HepG2 (cell line): ENCODE data around the gene ZBTB1. TPM values are rescaled to one million over a fixed set of nuclear protein-coding genes. Genes with fewer than 3 reads are reported as not detected.

Experiments used
- ATAC-seq: fragments of 200-7000 bp; cut with Tn5 transposase; 3 replicates; pipeline ENCODE4 v1.9.1; 2020; ENCODE audit warnings: mild to moderate bottlenecking, moderate library complexity
- BruUV-seq: library from RNA; stranded (reverse); fragments of 400-500 nt; replicated peaks from 2 replicates; lab custom pipeline; 2021; lab: Mats Ljungman, UMichigan
- CTCF ChIA-PET: fragments of 300-600 bp; formaldehyde crosslinking; extraction: SDS; loops from one replicate; lab custom pipeline; 2021; ENCODE audit warnings: low total read pairs, inconsistent platforms, low intra/inter-chr PET ratio; lab: Yijun Ruan, JAX
- POLR2A ChIA-PET: fragments of 350-600 bp; sonication (Branson Sonifier 250); formaldehyde crosslinking; loops from one replicate; lab custom pipeline; 2020; ENCODE audit warnings: antibody characterized with exemption, inconsistent platforms; lab: Yijun Ruan, JAX
- DNase-seq: peaks from one replicate; pipeline ENCODE4 v3.0.0-alpha.2; 2015; ENCODE audit warnings: low spot score
- FAIRE-seq: peaks from 3 replicates; lab custom pipeline; 2011; peaks lifted over from hg19 to GRCh38; lab: Jason Lieb, UNC
- H2AFZ ChIP-seq: one replicate; pipeline ENCODE4 v1.6.1; 2011; ENCODE audit warnings: low read length, inconsistent platforms
- H3K27ac ChIP-seq: fragments of 300-600 bp; 3 replicates; pipeline ENCODE4 v1.8.0; 2011; ENCODE audit warnings: mixed run types, mild to moderate bottlenecking, mixed read lengths, low read length, inconsistent platforms; ENCODE audit not compliant: insufficient read depth; ENCODE audit errors: extremely low read length
- H3K27me3 ChIP-seq, 2 experiments: fragments of 200-600 bp in 1 of 2; 2 replicates in 1 of 2; 3 replicates in 1 of 2; pipeline versions ENCODE4 v1.6.0 to v1.8.0; 2011; ENCODE audit warnings: low read length in 2 of 2, mild to moderate bottlenecking in 2 of 2, moderate library complexity in 2 of 2, inconsistent platforms in 1 of 2; ENCODE audit not compliant: insufficient read depth in 2 of 2, control insufficient read depth in 1 of 2
- H3K36me3 ChIP-seq, 2 experiments: fragments of 200-600 bp in 1 of 2; replicated peaks in 1 of 2; 2 replicates in 1 of 2; 3 replicates in 1 of 2; pipeline versions ENCODE4 v1.5.1 to v1.8.0; 2011; ENCODE audit warnings: low read length in 2 of 2, inconsistent platforms in 1 of 2; ENCODE audit not compliant: insufficient read depth in 2 of 2, control insufficient read depth in 1 of 2
- H3K4me1 ChIP-seq: 2 replicates; pipeline ENCODE4 v1.5.1; 2012; ENCODE audit warnings: low read length, inconsistent platforms; ENCODE audit not compliant: insufficient read depth
- H3K4me2 ChIP-seq: 2 replicates; pipeline ENCODE4 v1.6.0; 2011; ENCODE audit warnings: low read depth, low read length, inconsistent platforms
- H3K4me3 ChIP-seq, 3 experiments: fragments of 200-600 bp in 1 of 3; sonication (generic), shearing (Covaris generic) in 1 of 3; replicated peaks in 1 of 3; 2 replicates each; pipeline ENCODE4 v1.5.1; 2011 to 2016; ENCODE audit warnings: low read length in 3 of 3, inconsistent platforms in 2 of 3, low read depth in 2 of 3, mild to moderate bottlenecking in 2 of 3, control low read depth in 1 of 3, mixed read lengths in 1 of 3; ENCODE audit not compliant: insufficient read depth in 1 of 3
- H3K79me2 ChIP-seq: one replicate; pipeline ENCODE4 v1.6.1; 2011; ENCODE audit warnings: low read length, inconsistent platforms; ENCODE audit not compliant: insufficient read depth
- H3K9ac ChIP-seq: 2 replicates; pipeline ENCODE4 v1.6.0; 2011; ENCODE audit warnings: mild to moderate bottlenecking, low read depth, low read length, inconsistent platforms; ENCODE audit not compliant: insufficient read depth
- H3K9me3 ChIP-seq: 2 replicates; pipeline ENCODE4 v1.5.1; 2012; ENCODE audit warnings: mild to moderate bottlenecking, low read length
- H4K20me1 ChIP-seq: 2 replicates; pipeline ENCODE4 v1.6.0; 2011; ENCODE audit warnings: inconsistent platforms, mild to moderate bottlenecking, low read length, moderate library complexity; ENCODE audit not compliant: insufficient read depth
- ATF1 ChIP-seq: IDR thresholded peaks from 2 replicates; pipeline ENCODE4 v1.6.1; 2016; ENCODE audit warnings: mild to moderate bottlenecking, control low read depth
- CCAR2 ChIP-seq: fragments of 200-400 bp; formaldehyde crosslinking; optimal IDR thresholded peaks from 2 replicates; pipeline ENCODE3; 2018; ENCODE audit warnings: low read depth, mild to moderate bottlenecking, low read length, moderate library complexity
- IRF2 ChIP-seq: IDR thresholded peaks from 2 replicates; pipeline ENCODE4 v1.6.1; 2018; ENCODE audit warnings: missing genetic modification reagents, missing compliant biosample characterization
- MAFK ChIP-seq, 2 experiments: IDR thresholded peaks in 1 of 2; conservative IDR thresholded peaks in 1 of 2; 2 replicates each; pipeline ENCODE4 v1.6.1; 2011; ENCODE audit warnings: improper control_type of control experiment in 2 of 2, low read length in 2 of 2
- ONECUT2 ChIP-seq: sonication (generic); formaldehyde crosslinking; IDR thresholded peaks from 2 replicates; pipeline ENCODE4 v1.4.0; 2020; ENCODE audit warnings: missing genetic modification reagents
- PPARG ChIP-seq: conservative IDR thresholded peaks from 2 replicates; pipeline ENCODE4 v1.6.1; 2016; ENCODE audit warnings: missing biosample characterization, missing genetic modification reagents
- SP2 ChIP-seq: sonication (generic); formaldehyde crosslinking; IDR thresholded peaks from 2 replicates; pipeline ENCODE4 v1.5.1; 2020; ENCODE audit warnings: mild to moderate bottlenecking, missing genetic modification reagents
- TOE1 ChIP-seq: sonication (generic); formaldehyde crosslinking; IDR thresholded peaks from 2 replicates; pipeline ENCODE4 v1.4.0; 2020; ENCODE audit warnings: mild to moderate bottlenecking, missing genetic modification reagents
- UBTF ChIP-seq: sonication (generic); formaldehyde crosslinking; IDR thresholded peaks from 2 replicates; pipeline ENCODE4 v1.4.0; 2020; ENCODE audit warnings: mild to moderate bottlenecking, missing genetic modification reagents
- ZNF275 ChIP-seq: sonication (generic); formaldehyde crosslinking; IDR thresholded peaks from 2 replicates; pipeline ENCODE4 v1.8.0; 2022; ENCODE audit warnings: missing genetic modification reagents, mild to moderate bottlenecking, inconsistent platforms, borderline replicate concordance
- ZNF546 ChIP-seq: sonication (generic); formaldehyde crosslinking; conservative IDR thresholded peaks from 2 replicates; pipeline ENCODE4 v1.8.1; 2023; ENCODE audit warnings: mild to moderate bottlenecking, missing genetic modification reagents
- ZNF770 ChIP-seq: sonication (generic); formaldehyde crosslinking; IDR thresholded peaks from 2 replicates; pipeline ENCODE4 v1.5.0; 2020; ENCODE audit warnings: mild to moderate bottlenecking, missing genetic modification reagents
- WGBS: methylation state at CpG from one replicate; pipeline ENCODE4 v1.1.6; 2017; ENCODE audit warnings: low lambda C conversion rate; 5-methylcytosine and 5-hydroxymethylcytosine counted together
- in situ Hi-C: cut with HindIII; loops from 2 replicates; pipeline ENCODE4 v1.10.0; 2017; ENCODE audit warnings: low pct_unique_long_range_greater_than_20kb; ENCODE audit not compliant: extremely low pct_ligation_motif_present
- intact Hi-C: fragments of 100-400 bp; cut with micrococcal nuclease; formaldehyde crosslinking; loops from one replicate; pipeline ENCODE4 v1.10.0; 2022; ENCODE audit not compliant: unreplicated experiment
- polyA plus RNA-seq, 8 experiments: library from polyadenylated mRNA; depleted of rRNA in 3 of 8; stranded (reverse) in 7 of 8; unstranded in 1 of 8; fragments of >200 nt; fragmentation: Illumina TruSeq in 4 of 8; extraction: Trizol in 4 of 8; gene quantifications; 2 replicates each; pipeline versions ENCODE4 v1.2.1 to v1.2.3, GENCODE V29; 2011 to 2016; ENCODE audit warnings: low read depth in 4 of 8, missing spikeins in 1 of 8, mixed read lengths in 1 of 8; ENCODE audit not compliant: insufficient read depth in 1 of 8
- total RNA-seq, 5 experiments: library from RNA; depleted of rRNA; stranded (reverse); fragments of >200 nt; fragmentation: Illumina TruSeq; extraction: Trizol; gene quantifications; 2 replicates each; pipeline ENCODE4 v1.2.3, GENCODE V29; 2016; ENCODE audit warnings: low read depth in 1 of 5

Gene ZBTB1
- total and polyA plus RNA-seq, 2 of the 13 experiments (the other 11 are each of a cell fraction or from before 2014, with no cell fraction given): 18.8 to 22.6 TPM

GRCh38 chr14:64463195-64463594, 41.4 kb upstream of the ZBTB1 start (continued):
- TF ChIP-seq TOE1 (CRISPR knock-in tag) (no peak), ZNF275 (CRISPR knock-in tag) (no peak), ONECUT2 (CRISPR knock-in tag) (no peak), SP2 (CRISPR knock-in tag) (no peak), CCAR2 (no peak), PPARG (CRISPR knock-in tag) (no peak), ZNF546 (CRISPR knock-in tag) (no peak), UBTF (CRISPR knock-in tag) (no peak), ATF1 (CRISPR knock-in tag) (no peak), MAFK (conservative IDR thresholded peaks at IDR 0.05 in 1 of 2, IDR thresholded peaks at IDR 0.05 in 1 of 2; ENCODE audit: low read length in 2 of 2) (no peak)

- no peak for TF ChIP-seq IRF2 (CRISPR knock-in tag)
- 0 out of 2 replicates have a peak, but pooled peaks have one; percentile 20 for TF ChIP-seq ZNF770 (CRISPR knock-in tag)
- Histone ChIP-seq H3K9me3 (no peaks in the 10 kb centered on the region), H4K20me1 (no peaks in the 10 kb centered on the region), H3K9ac (no peak overlapping the region), H3K4me2 (no peak overlapping the region; the same call in 1 of the 2 replicates), H3K4me3 (no peak overlapping the region), H3K4me1 (peaks cover 28% of the 10 kb centered on the region), H3K79me2 (no peaks in the 10 kb centered on the region), H3K36me3 (peaks cover 0 to 8% of the 10 kb centered on the region in 2 experiments; a peak in 2 of 5 replicates), H3K27ac (no peak overlapping the region), H2AFZ (no peak overlapping the region), H3K27me3 (no peaks in the 10 kb centered on the region)
- no peak for ATAC-seq
- CTCF ChIA-PET: no interaction called here
- no TSS peak for BruUV-seq
- intact Hi-C loops (no loop called here), in situ Hi-C loops (no loop called here)
- WGBS: 98% methylated on average over 6 of the region's 6 CpGs
- FAIRE-seq: no peak
- DNase-seq: no peak
- POLR2A ChIA-PET: no interaction called here
These were observed 40.7 kb upstream of the ZBTB1 start for GRCh38 chr14:64463873-64464272.
